DMS114 treated with DMSO at 0.1 percent for 48 hours (cell line): Measurements from ENCODE around the gene NELL2.
"Not testable (repeated sequence)": the region's sequence is repeated elsewhere in the genome, so short reads cannot be mapped to it uniquely, and the experiment has no call there.

Experiments used
- DNase-seq: peaks from one replicate; lab custom pipeline; 2025; ENCODE audit not compliant: unreplicated experiment; lab: John Stamatoyannopoulos, UW

Gene NELL2

DNA sequence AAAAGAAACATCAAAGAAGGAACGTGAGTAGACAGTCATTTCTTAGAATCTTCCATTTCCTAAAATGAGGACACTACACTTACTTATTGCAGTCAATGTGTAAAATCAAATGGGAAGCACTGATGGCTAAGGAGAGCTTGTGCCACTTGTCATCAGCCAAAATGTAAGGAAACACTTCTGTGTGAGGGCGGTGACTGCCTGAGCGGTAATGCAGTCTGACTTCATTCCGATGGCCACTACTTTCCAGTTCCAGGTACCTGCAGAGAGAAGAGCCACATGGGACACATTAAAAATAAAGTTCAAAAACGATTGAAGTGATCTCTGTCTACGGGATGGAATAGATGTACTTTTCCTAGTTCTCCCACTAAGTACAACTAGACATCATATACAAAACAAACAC is 96.3 kb downstream of the NELL2 start:
- no peak for DNase-seq

DNA sequence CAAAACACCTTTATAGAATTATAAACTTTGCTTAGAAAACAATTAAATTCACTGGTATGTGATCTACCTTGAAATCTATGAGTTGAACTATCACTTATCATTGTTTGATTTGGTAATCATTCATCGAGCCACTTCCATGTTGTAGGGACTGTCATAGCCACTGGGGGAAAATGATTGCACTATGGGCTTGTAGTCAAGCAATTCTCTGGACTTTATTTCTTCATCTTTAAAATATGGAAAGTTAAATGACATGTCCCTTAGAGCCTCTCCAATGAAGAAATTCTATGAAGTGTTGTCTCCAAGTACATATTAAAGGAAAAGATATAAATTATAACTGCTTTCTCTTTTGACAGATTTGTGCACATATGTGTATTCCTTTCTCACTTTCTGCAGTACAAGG is 97.3 kb downstream of the NELL2 start:
- DNase-seq = no peak

DNA sequence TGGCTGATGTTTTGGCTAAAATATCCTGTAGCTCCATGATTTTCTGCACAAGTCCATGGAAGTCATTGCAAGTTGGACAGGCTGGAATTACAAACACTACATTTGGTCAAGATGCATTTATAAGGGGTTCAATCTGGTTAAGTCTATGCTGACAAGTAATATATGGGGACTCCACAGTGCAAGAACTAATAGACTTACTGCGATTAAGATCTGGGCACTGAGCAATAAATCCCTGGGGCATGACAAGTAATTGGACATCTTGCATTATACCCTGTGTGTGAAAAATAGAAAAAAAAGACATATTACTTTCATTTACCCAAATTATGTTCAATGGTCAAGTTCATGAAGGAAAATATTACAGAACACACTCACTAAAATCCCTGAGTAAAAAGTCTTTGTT is 99.1 kb downstream of the NELL2 start:
- no peak for DNase-seq

DNA sequence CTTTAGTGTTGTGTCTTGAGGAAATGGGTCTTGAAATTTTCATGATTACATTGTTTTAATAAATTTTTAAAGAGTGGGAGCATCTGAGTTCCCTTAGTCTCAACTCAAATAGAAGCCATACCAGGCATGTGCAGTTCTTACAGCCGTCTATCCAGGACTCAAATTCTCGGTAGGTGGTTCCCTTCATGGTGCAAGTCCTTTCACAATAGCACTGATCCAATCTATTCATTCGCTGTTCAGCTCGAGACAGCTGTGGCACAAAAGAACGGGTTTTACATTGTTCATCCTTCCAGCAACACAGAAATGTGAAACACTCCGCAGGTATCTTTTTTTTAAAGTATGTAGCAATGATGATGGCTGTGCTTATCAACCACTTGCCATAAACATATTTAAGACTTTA is 100.2 kb downstream of the NELL2 start:
- no peak for DNase-seq

DNA sequence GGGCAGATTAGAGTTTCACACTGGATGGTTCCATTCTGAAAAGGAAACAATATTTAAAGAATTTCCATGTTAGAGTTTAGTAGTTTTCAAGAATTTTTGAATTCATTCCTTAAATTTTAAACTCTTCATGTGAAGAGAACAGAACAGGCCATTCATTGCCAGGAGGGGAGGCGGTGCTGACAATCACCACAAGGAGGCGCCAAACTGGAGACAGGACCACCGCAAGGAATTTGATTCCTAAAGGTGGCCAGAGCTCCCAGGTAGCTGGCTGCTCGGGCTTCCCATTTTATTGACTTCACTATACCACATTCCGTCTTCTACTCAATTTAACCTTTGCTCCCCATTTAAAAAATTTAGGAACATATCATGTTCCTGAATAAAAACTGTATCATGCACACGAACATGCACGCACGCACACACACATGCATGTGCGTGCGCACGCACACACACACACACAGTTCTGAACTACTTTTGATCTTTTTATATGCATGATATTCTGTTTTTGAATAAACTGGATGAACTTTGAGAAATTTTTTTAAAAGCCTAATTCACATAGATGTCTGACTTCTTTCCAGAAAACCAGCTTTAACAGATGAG is 101.2 kb downstream of the NELL2 start:
- no peak for DNase-seq

DNA sequence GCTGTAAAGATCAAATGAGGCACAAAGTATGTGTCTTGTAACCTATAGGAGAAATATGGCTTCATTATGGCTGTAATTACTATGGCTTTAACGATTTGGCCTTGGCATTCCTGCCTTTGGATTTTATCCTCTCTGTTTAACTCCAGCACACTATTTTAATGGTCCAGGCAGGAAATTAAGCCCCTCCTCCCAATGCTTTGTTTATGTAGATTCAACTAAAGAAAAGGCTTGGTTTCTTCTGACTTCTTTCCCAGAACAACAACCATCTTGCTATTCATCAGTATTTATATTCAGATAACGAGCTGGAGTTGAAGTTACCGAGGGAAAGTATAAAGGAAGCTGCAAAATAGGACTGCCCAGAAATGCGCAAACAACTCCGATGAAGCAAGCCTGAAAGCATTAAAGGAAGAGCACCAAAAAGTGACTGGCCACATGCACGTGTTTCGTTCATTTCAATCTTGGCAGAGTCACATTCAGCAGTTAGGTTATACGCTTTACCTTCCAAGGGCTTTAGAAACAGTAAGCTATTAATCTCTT is 104.6 kb downstream of the NELL2 start:
- DNase-seq = no peak

DNA sequence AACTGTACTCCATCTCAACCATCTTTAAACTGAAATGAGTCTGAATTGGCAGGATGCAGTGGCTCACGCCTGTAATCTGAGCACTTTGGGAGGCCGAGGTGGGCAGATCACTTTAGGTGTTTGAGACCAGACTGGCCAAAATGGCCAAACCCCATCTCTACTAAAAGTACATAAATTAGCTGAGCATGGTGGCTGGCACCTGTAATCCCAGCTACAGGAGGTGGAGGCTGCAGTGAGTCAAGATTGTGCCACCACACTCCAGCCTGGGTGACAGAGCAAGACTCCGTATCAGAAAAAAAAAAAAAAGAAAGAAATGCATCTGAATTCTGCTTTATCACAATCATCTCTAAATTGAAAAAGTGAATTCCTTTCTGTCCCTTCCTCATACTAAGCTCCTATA is 110.3 kb downstream of the NELL2 start:
- DNase-seq = no peak

DNA sequence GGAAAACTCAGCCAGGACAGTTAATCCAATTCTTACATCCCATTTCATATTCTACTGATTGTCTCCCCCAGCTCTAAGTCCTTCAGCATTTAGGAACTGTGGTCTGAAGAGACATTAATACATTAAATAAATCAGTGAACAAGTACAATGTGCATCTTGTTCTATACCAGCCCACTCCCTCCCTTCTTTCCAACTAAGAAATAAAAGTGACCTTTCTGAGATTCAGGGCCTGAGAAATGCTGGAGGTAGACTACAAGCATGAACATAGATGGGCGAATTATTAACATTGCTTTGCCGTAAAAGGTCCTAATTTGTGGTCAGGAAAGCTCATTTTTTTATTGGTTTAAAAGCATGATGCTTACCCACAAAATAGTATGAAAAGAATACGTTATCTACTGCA is 113.1 kb downstream of the NELL2 start:
- no peak for DNase-seq

DNA sequence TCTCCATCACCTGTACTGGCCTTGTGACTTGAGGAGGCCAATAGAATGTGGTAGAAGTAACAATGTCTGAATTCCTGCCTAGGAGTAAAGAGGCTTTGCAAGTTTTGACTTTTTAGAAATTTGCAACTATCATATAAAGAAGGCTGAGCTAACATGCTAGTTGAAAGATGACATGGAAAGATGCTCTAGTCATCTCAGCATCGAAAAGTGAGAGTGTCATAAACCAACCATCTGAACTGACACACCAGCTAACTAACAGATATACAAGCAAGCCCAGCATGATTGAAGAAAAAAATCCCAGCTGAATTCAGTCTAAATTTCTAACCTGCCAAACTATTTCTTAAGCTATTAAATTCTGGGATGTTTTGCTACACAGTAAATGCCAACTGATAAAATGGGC is 116.8 kb downstream of the NELL2 start:
- no peak for DNase-seq

DNA sequence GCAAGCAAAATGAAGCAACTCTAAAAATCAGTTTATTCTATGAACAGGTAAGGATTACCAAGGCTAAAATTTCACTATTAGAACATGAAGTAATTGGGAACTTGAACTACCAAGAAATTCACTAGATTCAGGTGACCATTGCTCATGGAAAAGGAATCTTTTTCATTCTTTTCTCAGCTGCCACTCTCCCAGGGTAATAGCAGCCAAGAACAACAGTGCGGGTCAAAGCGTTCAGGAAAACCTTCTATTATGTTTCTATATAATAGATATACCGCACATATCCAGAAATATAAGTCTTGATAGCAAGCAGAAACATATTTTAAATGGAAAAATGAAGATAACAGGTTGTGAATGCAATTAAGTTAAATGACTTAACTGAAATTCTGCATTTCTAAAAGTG is 125.6 kb downstream of the NELL2 start:
- DNase-seq = no peak

DNA sequence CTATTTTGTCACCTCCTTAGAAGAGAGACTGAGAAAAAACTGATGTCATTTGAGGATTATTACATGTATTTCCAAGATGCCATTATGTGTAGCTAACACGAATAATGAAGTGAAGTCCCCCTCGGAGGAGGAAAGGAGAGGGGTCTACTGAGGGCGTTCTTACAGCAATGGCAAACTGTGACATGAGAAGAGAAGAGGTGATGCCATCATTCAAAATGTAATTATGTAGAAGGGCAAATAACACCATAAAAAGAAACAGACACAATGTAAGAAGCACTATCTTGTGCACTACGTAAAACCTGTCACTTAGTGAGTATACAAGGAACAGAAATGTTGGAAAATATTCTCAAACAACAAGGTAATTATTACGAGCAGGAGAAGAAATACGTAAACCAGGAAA is 126.5 kb downstream of the NELL2 start:
- no peak for DNase-seq

DNA sequence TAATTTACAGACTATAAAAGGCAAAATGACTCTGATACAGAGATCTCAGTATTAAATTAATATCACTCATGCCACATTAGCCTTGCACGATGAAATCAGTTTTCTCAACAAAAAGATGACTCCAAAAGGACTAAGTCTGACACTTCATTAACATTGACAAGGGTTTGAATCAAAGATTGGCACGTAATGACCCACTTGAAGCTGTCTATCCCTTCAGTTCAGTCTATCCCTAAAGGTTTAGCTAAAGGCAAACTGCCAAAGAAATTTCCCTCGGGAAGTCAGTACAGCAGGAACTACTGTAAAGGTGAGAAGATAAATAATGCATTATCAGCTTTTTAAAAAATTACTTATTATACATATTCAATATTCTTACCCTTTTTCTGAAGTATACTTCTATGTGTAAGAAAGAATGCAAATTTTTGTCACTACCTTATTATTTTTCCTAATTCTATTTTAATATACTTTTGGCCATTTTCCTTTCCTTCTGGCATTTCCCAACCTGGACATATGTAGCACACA is 127.1 kb downstream of the NELL2 start:
- no peak for DNase-seq

DNA sequence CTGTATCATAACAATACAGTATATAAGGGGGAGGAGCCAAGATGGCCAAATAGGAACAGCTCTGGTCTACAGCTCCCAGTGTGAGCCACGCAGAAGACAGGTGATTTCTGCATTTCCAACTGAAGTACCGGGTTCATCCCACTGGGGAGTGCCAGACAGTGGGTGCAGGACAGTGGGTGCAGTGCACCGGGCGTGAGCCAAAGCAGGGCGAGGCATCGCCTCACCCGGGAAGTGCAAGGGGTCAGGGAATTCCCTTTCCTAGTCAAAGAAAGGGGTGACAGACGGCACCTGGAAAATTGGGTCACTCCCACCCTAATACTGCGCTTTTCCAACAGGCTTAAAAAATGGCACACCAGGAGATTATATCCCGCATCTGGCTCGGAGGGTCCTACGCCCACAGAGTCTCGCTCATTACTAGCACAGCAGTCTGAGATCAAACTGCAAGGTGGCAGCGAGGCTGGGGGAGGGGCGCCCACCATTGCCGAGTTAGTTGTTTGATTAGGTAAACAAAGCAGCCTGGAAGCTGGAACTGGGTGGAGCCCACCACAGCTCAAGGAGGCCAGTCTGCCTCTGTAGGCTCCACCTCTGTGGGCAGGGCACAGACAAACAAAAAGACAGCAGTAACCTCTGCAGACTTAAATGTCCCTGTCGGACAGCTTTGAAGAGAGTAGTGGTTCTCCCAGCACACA is 134.7 kb downstream of the NELL2 start:
- DNase-seq = not testable (repeated sequence)

DNA sequence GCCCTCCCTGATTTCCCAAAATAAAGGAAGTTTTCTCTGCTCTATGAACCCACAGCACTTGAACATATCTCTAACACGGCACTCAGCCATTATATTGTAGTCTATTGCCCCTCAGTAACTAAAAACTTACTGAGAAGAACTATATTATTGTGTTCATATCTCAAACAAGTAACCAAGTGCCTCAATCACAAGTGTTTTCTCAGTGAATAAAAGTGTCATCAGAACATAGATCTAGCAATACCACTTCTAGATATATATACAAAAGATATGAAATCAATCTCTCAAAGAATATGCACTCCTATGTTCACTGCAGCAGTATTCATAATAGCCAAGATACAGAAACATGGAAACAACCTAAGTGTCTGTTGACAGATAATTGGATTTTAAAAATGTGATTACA is 138.1 kb downstream of the NELL2 start:
- no peak for DNase-seq

DNA sequence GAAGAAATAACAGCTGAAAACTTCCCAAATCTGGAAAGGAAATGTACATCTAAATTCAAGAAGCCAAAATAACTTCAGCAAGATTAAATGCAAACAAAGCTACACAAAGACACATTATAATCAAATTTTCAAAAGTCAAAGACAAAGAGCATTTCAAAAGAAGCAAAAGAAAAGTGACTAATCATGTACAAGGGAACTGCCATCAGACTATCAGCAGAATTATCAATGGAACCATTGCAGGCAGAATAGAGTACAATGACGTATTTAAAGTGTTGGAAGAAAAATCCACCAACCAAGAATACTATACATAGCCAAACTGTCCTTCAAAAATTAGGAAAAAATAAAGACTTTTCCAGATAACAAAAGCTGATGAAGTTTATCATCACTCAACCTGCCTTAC is 147.5 kb downstream of the NELL2 start:
- DNase-seq = no peak

DNA sequence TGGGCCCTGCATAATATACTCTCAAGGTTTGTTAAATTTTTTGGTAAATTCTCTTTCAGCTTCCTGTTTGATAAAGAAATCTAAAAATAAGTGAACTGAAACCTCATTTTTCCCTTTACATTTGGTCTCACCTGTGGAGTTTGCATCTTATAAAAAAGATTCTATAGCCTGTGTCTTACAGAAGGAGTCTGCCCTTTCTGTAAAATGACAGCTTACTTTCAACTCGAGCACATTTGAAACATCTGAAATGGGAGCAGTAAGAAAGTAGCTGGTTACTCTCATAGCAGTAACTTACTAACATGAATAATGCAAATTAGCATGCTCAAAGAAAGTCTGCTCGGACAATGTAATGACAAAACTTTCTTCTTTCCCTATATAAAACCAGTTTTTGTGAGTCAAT is 155.8 kb downstream of the NELL2 start:
- no peak for DNase-seq

DNA sequence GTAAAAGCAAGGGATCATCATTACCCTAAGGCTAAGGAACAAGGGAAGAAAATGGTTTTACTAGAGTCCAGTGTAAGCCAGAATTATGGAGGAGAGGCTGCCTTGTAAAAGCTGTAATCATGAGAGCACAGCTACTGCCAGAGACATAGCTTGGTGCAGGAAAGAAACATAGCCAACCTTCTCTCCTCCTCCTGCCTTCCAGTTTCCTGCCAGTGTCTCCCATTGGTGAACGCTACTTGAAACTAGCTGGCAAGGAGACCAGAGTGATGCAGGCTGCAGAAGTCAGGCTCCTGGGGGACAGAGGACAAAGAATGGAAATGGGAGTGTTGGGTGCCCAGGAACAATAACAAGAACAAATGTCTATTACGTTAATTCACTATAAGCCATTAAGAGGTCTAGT is 158.5 kb downstream of the NELL2 start:
- DNase-seq = no peak

DNA sequence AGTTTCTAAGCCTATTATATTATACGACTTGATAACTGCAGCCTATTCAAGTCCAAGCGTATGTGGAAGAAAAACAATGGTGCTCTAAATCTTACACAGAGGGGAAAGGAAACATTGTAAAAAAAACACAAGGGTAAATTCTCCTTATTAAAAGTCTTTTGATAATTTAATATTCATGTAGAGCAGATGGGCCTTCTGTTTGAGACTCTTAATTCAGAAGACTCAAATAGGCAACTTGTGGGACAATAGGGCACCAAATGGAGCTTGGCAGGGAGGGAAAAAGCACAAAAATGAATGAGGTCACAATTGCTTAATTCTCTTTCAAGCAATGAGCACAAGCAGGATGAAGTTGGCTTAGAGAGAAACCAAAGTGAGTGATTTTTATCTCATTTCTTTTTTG is 159.4 kb downstream of the NELL2 start:
- no peak for DNase-seq

DNA sequence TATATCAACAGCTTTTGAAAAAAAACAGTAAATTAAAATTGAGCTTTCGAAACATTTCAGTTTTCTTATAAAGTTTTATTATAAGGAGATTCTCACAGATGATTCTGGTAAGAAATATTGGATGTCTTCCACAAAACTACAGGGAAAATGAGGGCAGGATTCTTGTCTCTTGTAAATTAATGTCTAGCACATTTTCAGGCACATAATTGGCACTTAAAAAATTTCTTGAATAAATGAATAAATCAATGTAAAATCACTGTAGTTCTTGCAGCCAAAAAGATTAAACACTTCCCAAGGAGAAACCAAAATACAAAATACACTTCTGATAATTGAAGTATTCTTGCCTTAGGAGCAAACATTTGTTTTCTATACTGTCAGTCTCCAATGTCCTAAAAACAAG is 164.4 kb downstream of the NELL2 start:
- no peak for DNase-seq

DNA sequence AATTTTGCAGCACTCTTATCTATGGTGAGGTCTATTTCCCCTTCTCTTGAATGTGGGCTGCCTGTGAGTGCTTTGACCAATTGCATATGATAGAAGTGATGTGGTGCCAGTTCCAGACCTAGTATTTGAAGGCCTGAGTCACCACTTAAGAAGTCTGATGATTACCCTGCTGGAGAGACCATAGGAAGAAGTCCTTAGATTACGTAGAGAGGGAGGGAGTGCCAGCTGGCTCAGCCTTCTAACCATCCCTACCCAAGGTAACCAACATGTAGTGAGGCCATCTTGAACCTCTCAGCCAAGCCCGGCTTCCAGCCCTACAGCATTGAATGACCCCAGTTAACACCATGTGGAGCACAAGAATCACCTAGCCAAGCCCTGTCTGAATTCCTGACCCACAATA is 166.9 kb downstream of the NELL2 start:
- DNase-seq = no peak

DNA sequence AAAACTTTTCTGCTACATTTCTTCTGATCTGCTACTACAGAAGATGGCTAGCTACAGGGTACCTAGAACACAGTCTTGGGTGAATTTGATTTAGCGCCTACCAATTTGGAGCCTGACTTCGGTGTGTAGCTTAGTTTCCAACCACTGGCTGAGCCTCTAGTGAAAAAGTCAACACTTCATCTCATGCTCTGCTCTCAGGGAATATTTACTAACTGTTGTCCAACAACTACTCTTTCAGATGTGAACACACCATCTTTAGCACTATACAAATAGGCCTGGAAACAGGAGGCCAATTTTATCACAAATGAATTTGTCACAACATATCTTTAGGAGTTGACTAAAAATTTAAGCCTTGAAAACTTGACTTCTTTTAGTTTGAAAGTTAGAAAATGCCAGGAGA is 167.9 kb downstream of the NELL2 start:
- DNase-seq = no peak

DNA sequence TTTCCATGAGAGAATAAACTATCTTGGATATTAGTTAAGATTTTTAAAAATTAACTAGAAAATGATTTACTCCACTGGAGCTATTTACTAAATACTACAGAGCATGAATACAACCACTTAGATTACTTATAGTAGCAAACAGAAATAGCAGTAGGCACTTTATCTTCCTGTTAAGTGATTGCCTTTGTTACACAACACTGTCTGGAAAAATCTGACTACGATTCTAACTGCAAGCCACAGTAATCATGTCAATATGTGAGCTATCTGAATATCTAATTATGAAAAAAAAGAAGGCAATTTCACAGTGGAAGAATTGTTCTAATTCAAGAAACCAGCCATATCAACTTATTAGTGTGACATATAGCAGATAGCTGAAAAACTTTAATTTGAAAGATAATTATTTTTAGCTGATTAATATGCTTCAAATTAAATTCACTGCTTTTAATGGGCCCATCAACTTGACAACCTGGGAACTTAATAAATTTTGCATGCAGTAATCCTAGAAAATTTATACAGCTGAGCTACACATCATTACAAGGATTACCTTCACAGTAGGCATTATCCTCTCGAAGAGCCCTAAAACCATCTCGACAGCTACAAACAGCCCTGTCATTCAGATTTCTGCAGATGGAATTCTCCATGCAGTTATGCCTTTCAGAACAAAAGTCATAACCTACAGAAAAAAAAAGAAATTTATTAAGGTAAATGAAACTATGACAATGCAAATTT is 172.8 kb downstream of the NELL2 start:
- no peak for DNase-seq
